ENCODE data around the gene CDADC1.

Gene CDADC1

GRCh38 chr13:49304763-49305700 is 57.3 kb downstream of the CDADC1 start:
- H3K36me3 ChIP-seq (ENCODE audit: control insufficient read depth in 1 of 2, insufficient read depth in 2 of 2, low read length in 2 of 2), result peaks cover 3 to 5% of the 10 kb centered on the region in 2 donors
- peaks cover 11 to 13% of the 10 kb centered on the region in 2 donors for H3K4me1 ChIP-seq (ENCODE audit: control insufficient read depth in 1 of 2, insufficient read depth in 2 of 2, low read length in 2 of 2)
- no peaks in the 10 kb centered on the region for H3K27me3 ChIP-seq (ENCODE audit: low read depth, low read length)
- no peaks in the 10 kb centered on the region for H3K9me3 ChIP-seq (ENCODE audit: control insufficient read depth in 1 of 2, low read length in 2 of 2)
- H3K27ac ChIP-seq (ENCODE audit: low read length), result no peak overlapping the region
- no peak overlapping the region for H3K4me3 ChIP-seq (ENCODE audit: low read depth in 1 of 2, low read length in 2 of 2)

- Histone ChIP-seq H3K27ac (ENCODE audit: low read length) (no peak overlapping the region), H3K4me1 (ENCODE audit: control insufficient read depth in 1 of 2, insufficient read depth in 2 of 2, low read length in 2 of 2) (peaks cover 11 to 13% of the 10 kb centered on the region in 2 donors), H3K27me3 (ENCODE audit: low read depth, low read length) (no peaks in the 10 kb centered on the region), H3K9me3 (ENCODE audit: control insufficient read depth in 1 of 2, low read length in 2 of 2) (no peaks in the 10 kb centered on the region), H3K36me3 (ENCODE audit: control insufficient read depth in 1 of 2, insufficient read depth in 2 of 2, low read length in 2 of 2) (peaks cover 6 to 7% of the 10 kb centered on the region in 2 donors), H3K4me3 (ENCODE audit: low read depth in 1 of 2, low read length in 2 of 2) (no peak overlapping the region)
Measured at GRCh38 chr13:49305792-49306425, 58.2 kb downstream of the CDADC1 start.

- Histone ChIP-seq H3K36me3 (ENCODE audit: control insufficient read depth in 1 of 2, insufficient read depth in 2 of 2, low read length in 2 of 2) (peaks cover 6 to 7% of the 10 kb centered on the region in 2 donors), H3K9me3 (ENCODE audit: control insufficient read depth in 1 of 2, low read length in 2 of 2) (no peaks in the 10 kb centered on the region), H3K27ac (ENCODE audit: low read length) (peak overlapping the region; percentile 62), H3K27me3 (ENCODE audit: low read depth, low read length) (no peaks in the 10 kb centered on the region), H3K4me3 (ENCODE audit: low read depth in 1 of 2, low read length in 2 of 2) (no peak overlapping the region), H3K4me1 (ENCODE audit: control insufficient read depth in 1 of 2, insufficient read depth in 2 of 2, low read length in 2 of 2) (peaks cover 4 to 11% of the 10 kb centered on the region in 2 donors)
Measured at GRCh38 chr13:49307365-49307764, 59.6 kb downstream of the CDADC1 start.

GRCh38 chr13:49308097-49308875 is 60.6 kb downstream of the CDADC1 start:
- H3K4me1 ChIP-seq (ENCODE audit: control insufficient read depth in 1 of 2, insufficient read depth in 2 of 2, low read length in 2 of 2), result peaks cover 4 to 11% of the 10 kb centered on the region in 2 donors

GRCh38 chr13:49308921-49309408 is 61.2 kb downstream of the CDADC1 start:
- Histone ChIP-seq H3K4me3 (ENCODE audit: low read depth in 1 of 2, low read length in 2 of 2) (no peak overlapping the region), H3K27ac (ENCODE audit: low read length) (peak overlapping the region; percentile 62), H3K4me1 (ENCODE audit: control insufficient read depth in 1 of 2, insufficient read depth in 2 of 2, low read length in 2 of 2) (peaks cover 10 to 11% of the 10 kb centered on the region in 2 donors)

More at GRCh38 chr13:49308097-49308875, 60.6 kb downstream of the CDADC1 start:
- peak overlapping the region; percentile 62 for H3K27ac ChIP-seq (ENCODE audit: low read length)
- peaks cover 6 to 7% of the 10 kb centered on the region in 2 donors for H3K36me3 ChIP-seq (ENCODE audit: control insufficient read depth in 1 of 2, insufficient read depth in 2 of 2, low read length in 2 of 2)
- H3K4me3 ChIP-seq (ENCODE audit: low read depth in 1 of 2, low read length in 2 of 2), result no peak overlapping the region
- no peaks in the 10 kb centered on the region for H3K9me3 ChIP-seq (ENCODE audit: control insufficient read depth in 1 of 2, low read length in 2 of 2)
- H3K27me3 ChIP-seq (ENCODE audit: low read depth, low read length), result no peaks in the 10 kb centered on the region

GRCh38 chr13:49310251-49310650 is 62.5 kb downstream of the CDADC1 start:
- H3K36me3 ChIP-seq (ENCODE audit: control insufficient read depth in 1 of 2, insufficient read depth in 2 of 2, low read length in 2 of 2), result peaks cover 6 to 7% of the 10 kb centered on the region in 2 donors
- peaks cover 17 to 19% of the 10 kb centered on the region in 2 donors for H3K4me1 ChIP-seq (ENCODE audit: control insufficient read depth in 1 of 2, insufficient read depth in 2 of 2, low read length in 2 of 2)
- H3K4me3 ChIP-seq (ENCODE audit: low read depth in 1 of 2, low read length in 2 of 2), result no peak overlapping the region
- H3K27ac ChIP-seq (ENCODE audit: low read length), result no peak overlapping the region
- H3K9me3 ChIP-seq (ENCODE audit: control insufficient read depth in 1 of 2, low read length in 2 of 2), result no peaks in the 10 kb centered on the region
- no peaks in the 10 kb centered on the region for H3K27me3 ChIP-seq (ENCODE audit: low read depth, low read length)

More at GRCh38 chr13:49308921-49309408, 61.2 kb downstream of the CDADC1 start:
- no peaks in the 10 kb centered on the region for H3K9me3 ChIP-seq (ENCODE audit: control insufficient read depth in 1 of 2, low read length in 2 of 2)
- H3K27me3 ChIP-seq (ENCODE audit: low read depth, low read length), result no peaks in the 10 kb centered on the region
- H3K36me3 ChIP-seq (ENCODE audit: control insufficient read depth in 1 of 2, insufficient read depth in 2 of 2, low read length in 2 of 2), result peaks cover 6 to 7% of the 10 kb centered on the region in 2 donors

- H3K36me3 ChIP-seq (ENCODE audit: control insufficient read depth in 1 of 2, insufficient read depth in 2 of 2, low read length in 2 of 2), result peaks cover 6 to 7% of the 10 kb centered on the region in 2 donors
- peaks cover 17 to 19% of the 10 kb centered on the region in 2 donors for H3K4me1 ChIP-seq (ENCODE audit: control insufficient read depth in 1 of 2, insufficient read depth in 2 of 2, low read length in 2 of 2)
- no peak overlapping the region for H3K27ac ChIP-seq (ENCODE audit: low read length)
- no peak overlapping the region for H3K4me3 ChIP-seq (ENCODE audit: low read depth in 1 of 2, low read length in 2 of 2)
- no peaks in the 10 kb centered on the region for H3K9me3 ChIP-seq (ENCODE audit: control insufficient read depth in 1 of 2, low read length in 2 of 2)
- H3K27me3 ChIP-seq (ENCODE audit: low read depth, low read length), result no peaks in the 10 kb centered on the region
Measured at GRCh38 chr13:49311816-49312215, 64.1 kb downstream of the CDADC1 start.

- Histone ChIP-seq H3K27ac (ENCODE audit: low read length) (peak overlapping the region; percentile 71), H3K4me1 (ENCODE audit: control insufficient read depth in 1 of 2, insufficient read depth in 2 of 2, low read length in 2 of 2) (peaks cover 10 to 12% of the 10 kb centered on the region in 2 donors), H3K9me3 (ENCODE audit: control insufficient read depth in 1 of 2, low read length in 2 of 2) (no peaks in the 10 kb centered on the region), H3K36me3 (ENCODE audit: control insufficient read depth in 1 of 2, insufficient read depth in 2 of 2, low read length in 2 of 2) (peaks cover 6 to 7% of the 10 kb centered on the region in 2 donors), H3K4me3 (ENCODE audit: low read depth in 1 of 2, low read length in 2 of 2) (no peak overlapping the region), H3K27me3 (ENCODE audit: low read depth, low read length) (no peaks in the 10 kb centered on the region)
Measured at GRCh38 chr13:49314344-49314882, 66.7 kb downstream of the CDADC1 start.

- no peak overlapping the region for H3K4me3 ChIP-seq (ENCODE audit: low read depth in 1 of 2, low read length in 2 of 2)
- no peaks in the 10 kb centered on the region for H3K9me3 ChIP-seq (ENCODE audit: control insufficient read depth in 1 of 2, low read length in 2 of 2)
- no peaks in the 10 kb centered on the region for H3K27me3 ChIP-seq (ENCODE audit: low read depth, low read length)
- peaks cover 2 to 3% of the 10 kb centered on the region in 2 donors for H3K36me3 ChIP-seq (ENCODE audit: control insufficient read depth in 1 of 2, insufficient read depth in 2 of 2, low read length in 2 of 2)
- peak overlapping the region; percentile 56 for H3K27ac ChIP-seq (ENCODE audit: low read length)
- H3K4me1 ChIP-seq (ENCODE audit: control insufficient read depth in 1 of 2, insufficient read depth in 2 of 2, low read length in 2 of 2), result peaks cover 8 to 17% of the 10 kb centered on the region in 2 donors
Measured at GRCh38 chr13:49315036-49315565, 67.4 kb downstream of the CDADC1 start.

GRCh38 chr13:49315756-49316482 is 68.2 kb downstream of the CDADC1 start:
- Histone ChIP-seq H3K9me3 (ENCODE audit: control insufficient read depth in 1 of 2, low read length in 2 of 2) (no peaks in the 10 kb centered on the region), H3K36me3 (ENCODE audit: control insufficient read depth in 1 of 2, insufficient read depth in 2 of 2, low read length in 2 of 2) (no peaks in the 10 kb centered on the region), H3K4me1 (ENCODE audit: control insufficient read depth in 1 of 2, insufficient read depth in 2 of 2, low read length in 2 of 2) (peaks cover 8 to 21% of the 10 kb centered on the region in 2 donors), H3K27ac (ENCODE audit: low read length) (no peak overlapping the region), H3K4me3 (ENCODE audit: low read depth in 1 of 2, low read length in 2 of 2) (no peak overlapping the region), H3K27me3 (ENCODE audit: low read depth, low read length) (no peaks in the 10 kb centered on the region)

Data from muscle layer of duodenum (tissue), 2 donors.